ENCODE results near the gene DOCK9.
A peak's percentile ranks its signal among the peaks of the same experiment; 100 is the strongest.

The DOCK9 gene

GRCh38 chr13:98835156-98835555 lies 142.7 kb downstream of the DOCK9 start:
- Histone ChIP-seq H2BK5ac (ENCODE audit: low read depth, low read length, poor library complexity) (no peak overlapping the region), H3K79me1 (ENCODE audit: low read length) (no peaks in the 10 kb centered on the region), H3K9ac (ENCODE audit: low read length) (no peak overlapping the region), H4K8ac (ENCODE audit: low read depth, low read length) (no peak overlapping the region), H2BK12ac (ENCODE audit: low read length) (no peak overlapping the region), H3K18ac (ENCODE audit: low read length) (no peak overlapping the region), H3K14ac (ENCODE audit: low read length) (no peak overlapping the region), H3K27ac (ENCODE audit: low read depth, low read length) (no peak overlapping the region), H4K12ac (ENCODE audit: low read depth, low read length) (no peak overlapping the region), H3K4me3 (ENCODE audit: low read depth, low read length) (no peak overlapping the region), H3K79me2 (ENCODE audit: control insufficient read depth, insufficient read depth, low read length, poor library complexity) (no peaks in the 10 kb centered on the region), H3K4ac (ENCODE audit: low read depth, low read length) (no peak overlapping the region), H2AFZ (ENCODE audit: insufficient read depth, low read length, poor library complexity) (no peak overlapping the region), H3K23ac (ENCODE audit: low read length) (no peak overlapping the region), H2AK5ac (ENCODE audit: low read length) (no peak overlapping the region), H4K91ac (ENCODE audit: low read depth, low read length) (no peak overlapping the region), H3K4me2 (ENCODE audit: low read length) (no peak overlapping the region), H3K36me3 (ENCODE audit: control insufficient read depth in 1 of 2, insufficient read depth in 2 of 2, low read length in 2 of 2) (peaks cover 11 to 24% of the 10 kb centered on the region in 2 experiments), H2BK120ac (ENCODE audit: insufficient read depth, low read length, poor library complexity) (no peak overlapping the region), H3K9me3 (ENCODE audit: insufficient read depth, low read depth, low read length) (no peaks in the 10 kb centered on the region), H3K27me3 (ENCODE audit: insufficient read depth, low read length) (no peaks in the 10 kb centered on the region), H3K4me1 (ENCODE audit: control insufficient read depth in 1 of 2, insufficient read depth in 2 of 2, low read length in 2 of 2) (no peaks in the 10 kb centered on the region)
- WGBS (ENCODE audit: extremely low coverage, insufficient coverage, insufficient read length) = no CpG with 5 or more reads among the region's 3 CpGs
- DNase-seq = no peak

DNA sequence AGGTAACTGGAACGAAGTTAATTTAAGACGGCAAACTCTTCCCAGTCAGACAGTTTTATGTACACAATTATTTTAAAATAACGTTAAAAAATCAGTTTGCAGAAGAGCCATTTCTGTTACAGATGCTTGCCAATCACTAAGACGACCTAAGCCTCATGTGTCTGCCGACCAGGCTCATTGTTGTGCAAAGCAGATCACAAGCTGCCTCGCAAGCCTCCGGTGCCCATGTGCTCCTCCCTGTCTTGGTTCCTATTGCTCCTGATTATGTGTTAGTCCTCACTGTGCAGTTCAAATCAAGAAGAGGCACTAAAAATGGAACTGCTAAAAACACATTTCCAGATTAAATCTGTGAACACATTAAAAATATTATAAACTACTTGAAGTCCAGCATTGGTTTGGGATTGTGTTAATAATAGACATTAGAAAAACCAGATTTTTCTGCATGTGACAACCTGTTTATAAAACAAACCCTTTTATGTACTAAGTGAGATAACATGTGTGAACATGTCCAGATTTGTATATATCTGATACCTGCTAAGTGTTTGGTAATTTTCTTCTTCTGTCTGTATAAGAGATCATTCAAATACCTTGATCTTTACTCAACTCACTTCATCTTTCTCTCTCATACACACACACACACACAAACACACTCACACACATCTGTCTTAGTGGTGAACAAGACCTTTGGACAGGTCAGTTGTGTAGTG lies 143.5 kb downstream of the DOCK9 start:
- Histone ChIP-seq H3K14ac (ENCODE audit: low read length) (no peak overlapping the region), H3K27me3 (ENCODE audit: insufficient read depth, low read length) (no peaks in the 10 kb centered on the region), H2BK5ac (ENCODE audit: low read depth, low read length, poor library complexity) (no peak overlapping the region), H2AFZ (ENCODE audit: insufficient read depth, low read length, poor library complexity) (no peak overlapping the region), H2BK12ac (ENCODE audit: low read length) (no peak overlapping the region), H3K4me2 (ENCODE audit: low read length) (no peak overlapping the region), H4K8ac (ENCODE audit: low read depth, low read length) (no peak overlapping the region), H4K91ac (ENCODE audit: low read depth, low read length) (no peak overlapping the region), H3K4ac (ENCODE audit: low read depth, low read length) (no peak overlapping the region), H3K79me2 (ENCODE audit: control insufficient read depth, insufficient read depth, low read length, poor library complexity) (no peaks in the 10 kb centered on the region), H2AK5ac (ENCODE audit: low read length) (no peak overlapping the region), H3K36me3 (ENCODE audit: control insufficient read depth in 1 of 2, insufficient read depth in 2 of 2, low read length in 2 of 2) (peaks cover 14 to 29% of the 10 kb centered on the region in 2 experiments), H3K18ac (ENCODE audit: low read length) (no peak overlapping the region), H3K4me3 (ENCODE audit: low read depth, low read length) (no peak overlapping the region), H2BK120ac (ENCODE audit: insufficient read depth, low read length, poor library complexity) (no peak overlapping the region), H3K9me3 (ENCODE audit: insufficient read depth, low read depth, low read length) (no peaks in the 10 kb centered on the region), H3K9ac (ENCODE audit: low read length) (no peak overlapping the region), H3K23ac (ENCODE audit: low read length) (no peak overlapping the region), H4K12ac (ENCODE audit: low read depth, low read length) (no peak overlapping the region), H3K27ac (ENCODE audit: low read depth, low read length) (no peak overlapping the region), H3K4me1 (ENCODE audit: control insufficient read depth in 1 of 2, insufficient read depth in 2 of 2, low read length in 2 of 2) (no peaks in the 10 kb centered on the region), H3K79me1 (ENCODE audit: low read length) (no peaks in the 10 kb centered on the region)
- no CpG with 5 or more reads among the region's 7 CpGs for WGBS (ENCODE audit: extremely low coverage, insufficient coverage, insufficient read length)
- DNase-seq = no peak

- Histone ChIP-seq H3K4ac (ENCODE audit: low read depth, low read length) (no peak overlapping the region), H2AK5ac (ENCODE audit: low read length) (no peak overlapping the region), H4K12ac (ENCODE audit: low read depth, low read length) (no peak overlapping the region), H3K4me2 (ENCODE audit: low read length) (no peak overlapping the region), H3K36me3 (ENCODE audit: control insufficient read depth in 1 of 2, insufficient read depth in 2 of 2, low read length in 2 of 2) (peaks cover 23 to 37% of the 10 kb centered on the region in 2 experiments), H3K27me3 (ENCODE audit: insufficient read depth, low read length) (no peaks in the 10 kb centered on the region), H2BK120ac (ENCODE audit: insufficient read depth, low read length, poor library complexity) (no peak overlapping the region), H2AFZ (ENCODE audit: insufficient read depth, low read length, poor library complexity) (no peak overlapping the region), H3K27ac (ENCODE audit: low read depth, low read length) (no peak overlapping the region), H4K91ac (ENCODE audit: low read depth, low read length) (no peak overlapping the region), H3K4me3 (ENCODE audit: low read depth, low read length) (no peak overlapping the region), H2BK12ac (ENCODE audit: low read length) (no peak overlapping the region), H3K9me3 (ENCODE audit: insufficient read depth, low read depth, low read length) (no peaks in the 10 kb centered on the region), H3K14ac (ENCODE audit: low read length) (no peak overlapping the region), H3K18ac (ENCODE audit: low read length) (no peak overlapping the region), H4K8ac (ENCODE audit: low read depth, low read length) (no peak overlapping the region), H3K4me1 (ENCODE audit: control insufficient read depth in 1 of 2, insufficient read depth in 2 of 2, low read length in 2 of 2) (no peaks in the 10 kb centered on the region), H3K23ac (ENCODE audit: low read length) (no peak overlapping the region), H3K9ac (ENCODE audit: low read length) (no peak overlapping the region), H2BK5ac (ENCODE audit: low read depth, low read length, poor library complexity) (no peak overlapping the region), H3K79me2 (ENCODE audit: control insufficient read depth, insufficient read depth, low read length, poor library complexity) (no peaks in the 10 kb centered on the region), H3K79me1 (ENCODE audit: low read length) (no peaks in the 10 kb centered on the region)
- WGBS (ENCODE audit: extremely low coverage, insufficient coverage, insufficient read length) = no CpG with 5 or more reads among the region's 8 CpGs
- no peak for DNase-seq
Measured at GRCh38 chr13:98831236-98831635, 146.6 kb downstream of the DOCK9 start.

- Histone ChIP-seq H3K23ac (ENCODE audit: low read length) (no peak overlapping the region), H3K18ac (ENCODE audit: low read length) (no peak overlapping the region), H3K14ac (ENCODE audit: low read length) (no peak overlapping the region), H3K79me2 (ENCODE audit: control insufficient read depth, insufficient read depth, low read length, poor library complexity) (no peaks in the 10 kb centered on the region), H2BK5ac (ENCODE audit: low read depth, low read length, poor library complexity) (no peak overlapping the region), H4K91ac (ENCODE audit: low read depth, low read length) (no peak overlapping the region), H3K79me1 (ENCODE audit: low read length) (no peaks in the 10 kb centered on the region), H3K4me1 (ENCODE audit: control insufficient read depth in 1 of 2, insufficient read depth in 2 of 2, low read length in 2 of 2) (no peaks in the 10 kb centered on the region), H4K8ac (ENCODE audit: low read depth, low read length) (no peak overlapping the region), H3K4me3 (ENCODE audit: low read depth, low read length) (no peak overlapping the region), H3K36me3 (ENCODE audit: control insufficient read depth in 1 of 2, insufficient read depth in 2 of 2, low read length in 2 of 2) (peaks cover 26 to 43% of the 10 kb centered on the region in 2 experiments), H3K9me3 (ENCODE audit: insufficient read depth, low read depth, low read length) (no peaks in the 10 kb centered on the region), H3K9ac (ENCODE audit: low read length) (peak overlapping the region; percentile 12), H3K4me2 (ENCODE audit: low read length) (no peak overlapping the region), H4K12ac (ENCODE audit: low read depth, low read length) (no peak overlapping the region), H2AFZ (ENCODE audit: insufficient read depth, low read length, poor library complexity) (no peak overlapping the region), H3K4ac (ENCODE audit: low read depth, low read length) (no peak overlapping the region), H3K27me3 (ENCODE audit: insufficient read depth, low read length) (no peaks in the 10 kb centered on the region), H3K27ac (ENCODE audit: low read depth, low read length) (no peak overlapping the region), H2BK12ac (ENCODE audit: low read length) (no peak overlapping the region), H2BK120ac (ENCODE audit: insufficient read depth, low read length, poor library complexity) (no peak overlapping the region), H2AK5ac (ENCODE audit: low read length) (no peak overlapping the region)
- no CpG with 5 or more reads among the region's 5 CpGs for WGBS (ENCODE audit: extremely low coverage, insufficient coverage, insufficient read length)
- no peak for DNase-seq
Measured at GRCh38 chr13:98829541-98829940, 148.3 kb downstream of the DOCK9 start.

Measured in trophoblast cell (in vitro differentiated cells and primary cell).